ENCODE data around the gene PI4KA.
"Not testable (repeated sequence)": the region's sequence is repeated elsewhere in the genome, so short reads cannot be mapped to it uniquely, and the experiment has no call there.

The PI4KA gene

DNA sequence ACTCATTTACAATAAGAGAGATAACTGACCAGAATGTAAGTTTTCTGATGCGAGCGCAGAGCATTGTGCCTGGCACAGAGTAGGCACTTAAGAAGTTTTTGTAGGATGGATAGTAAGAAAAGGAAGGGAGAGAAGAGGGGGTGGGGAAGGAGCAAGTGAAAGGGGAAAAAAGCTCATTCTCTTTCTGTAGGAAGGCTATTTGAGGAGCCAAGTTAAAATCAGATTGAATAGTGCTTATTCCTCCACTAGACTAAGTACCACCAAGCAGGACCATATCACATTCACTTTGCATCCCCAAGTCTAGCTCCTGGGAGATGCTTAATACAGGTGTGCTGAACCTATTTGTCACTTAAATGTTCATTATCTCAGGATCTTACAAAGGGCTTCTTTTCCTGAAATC, 44.5 kb upstream of the PI4KA start:
- H3K27me3 ChIP-seq (ENCODE audit: insufficient read depth, low read depth, severe bottlenecking), result no peaks in the 10 kb centered on the region
- no peaks in the 10 kb centered on the region for H3K9me3 ChIP-seq (ENCODE audit: severe bottlenecking)
- no peak for DNase-seq
- no peak overlapping the region for H3K27ac ChIP-seq
- H3K4me3 ChIP-seq (ENCODE audit: low read depth, low read length), result no peak overlapping the region
- TF ChIP-seq, protein P1, sequence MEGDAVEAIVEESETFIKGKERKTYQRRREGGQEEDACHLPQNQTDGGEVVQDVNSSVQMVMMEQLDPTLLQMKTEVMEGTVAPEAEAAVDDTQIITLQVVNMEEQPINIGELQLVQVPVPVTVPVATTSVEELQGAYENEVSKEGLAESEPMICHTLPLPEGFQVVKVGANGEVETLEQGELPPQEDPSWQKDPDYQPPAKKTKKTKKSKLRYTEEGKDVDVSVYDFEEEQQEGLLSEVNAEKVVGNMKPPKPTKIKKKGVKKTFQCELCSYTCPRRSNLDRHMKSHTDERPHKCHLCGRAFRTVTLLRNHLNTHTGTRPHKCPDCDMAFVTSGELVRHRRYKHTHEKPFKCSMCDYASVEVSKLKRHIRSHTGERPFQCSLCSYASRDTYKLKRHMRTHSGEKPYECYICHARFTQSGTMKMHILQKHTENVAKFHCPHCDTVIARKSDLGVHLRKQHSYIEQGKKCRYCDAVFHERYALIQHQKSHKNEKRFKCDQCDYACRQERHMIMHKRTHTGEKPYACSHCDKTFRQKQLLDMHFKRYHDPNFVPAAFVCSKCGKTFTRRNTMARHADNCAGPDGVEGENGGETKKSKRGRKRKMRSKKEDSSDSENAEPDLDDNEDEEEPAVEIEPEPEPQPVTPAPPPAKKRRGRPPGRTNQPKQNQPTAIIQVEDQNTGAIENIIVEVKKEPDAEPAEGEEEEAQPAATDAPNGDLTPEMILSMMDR (IDR thresholded peaks at IDR 0.05; ENCODE audit: low read depth, low read length), result no peak
- H3K36me3 ChIP-seq, result no peaks in the 10 kb centered on the region

DNA sequence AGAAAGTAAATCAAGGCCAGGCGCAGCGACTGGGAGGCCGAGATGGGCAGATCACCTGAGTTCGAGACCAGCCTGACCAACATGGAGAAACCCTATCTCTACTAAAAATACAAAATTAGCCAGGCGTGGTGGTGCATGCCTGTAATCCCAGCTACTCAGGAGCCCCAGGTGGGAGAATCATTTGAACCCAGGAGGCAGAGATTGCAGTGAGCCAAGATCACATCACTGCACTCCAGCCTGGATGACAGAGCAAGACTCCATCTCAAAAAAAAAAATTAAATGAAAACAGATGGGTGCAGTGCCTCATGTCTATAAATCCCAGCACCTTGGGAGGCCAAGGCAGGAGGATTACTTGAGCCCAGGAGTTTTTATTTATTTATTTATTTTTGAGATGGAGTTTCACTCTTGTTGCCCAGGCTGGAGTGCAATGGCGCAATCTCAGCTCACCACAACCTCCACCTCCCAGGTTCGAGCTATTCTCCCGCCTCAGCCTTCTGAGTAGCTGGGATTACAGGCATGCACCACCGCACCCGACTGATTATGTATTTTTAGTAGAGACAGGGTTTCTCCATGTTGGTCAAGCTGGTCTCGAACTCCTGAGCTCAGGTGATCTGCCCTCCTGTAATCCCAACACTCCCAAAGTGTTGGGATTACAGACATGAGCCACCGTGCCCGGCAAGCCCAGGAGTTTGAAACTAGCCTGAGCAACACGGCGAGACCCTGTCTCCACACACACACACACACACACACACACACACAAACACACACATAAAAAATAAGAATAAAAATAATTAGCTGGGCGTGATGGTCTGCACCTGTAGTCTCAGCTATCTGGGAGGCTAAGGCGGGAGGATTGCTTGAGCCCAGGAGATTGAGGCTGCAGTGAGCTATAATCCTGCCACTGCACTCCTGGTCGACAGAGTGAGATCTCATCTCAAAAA, 42.8 kb upstream of the PI4KA start:
- not testable (repeated sequence) for H3K4me3 ChIP-seq (ENCODE audit: low read depth, low read length); H3K9me3 ChIP-seq (ENCODE audit: severe bottlenecking); H3K36me3 ChIP-seq; DNase-seq; H3K27me3 ChIP-seq (ENCODE audit: insufficient read depth, low read depth, severe bottlenecking); H3K27ac ChIP-seq

DNA sequence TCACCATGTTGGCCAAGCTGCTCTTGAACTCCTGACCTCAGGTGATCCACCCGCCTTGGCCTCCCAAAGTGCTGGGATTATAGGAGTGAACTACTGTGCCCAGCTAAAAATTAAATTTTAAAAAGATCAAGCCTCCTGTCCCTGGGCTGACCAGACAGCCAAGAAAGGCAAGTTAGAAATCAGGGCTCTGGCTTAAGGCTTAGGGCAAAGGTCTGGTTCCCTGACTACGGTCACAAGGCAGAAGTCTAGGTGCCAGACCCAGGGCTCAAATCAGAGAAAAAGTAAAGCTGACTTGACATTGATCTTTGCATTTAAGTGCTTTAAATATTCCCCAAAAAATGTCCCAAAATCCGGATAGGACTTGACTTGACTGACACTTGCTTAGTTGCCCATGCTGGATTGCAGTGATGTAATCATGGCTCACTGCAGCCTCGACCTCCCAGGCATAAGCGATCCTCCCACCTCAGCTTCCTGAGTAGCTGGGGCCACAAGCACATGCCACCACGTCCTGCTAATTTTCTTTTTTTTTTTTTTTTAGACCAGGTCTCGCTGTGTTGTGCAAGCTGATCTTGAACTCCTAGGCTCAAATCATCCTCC, 41.3 kb upstream of the PI4KA start:
- Histone ChIP-seq H3K9me3 (ENCODE audit: severe bottlenecking) (no peaks in the 10 kb centered on the region), H3K36me3 (no peaks in the 10 kb centered on the region), H3K4me3 (ENCODE audit: low read depth, low read length) (no peak overlapping the region), H3K27ac (no peak overlapping the region), H3K27me3 (ENCODE audit: insufficient read depth, low read depth, severe bottlenecking) (no peaks in the 10 kb centered on the region)
- TF ChIP-seq, protein P1 (IDR thresholded peaks at IDR 0.05; ENCODE audit: low read depth, low read length), result no peak
- DNase-seq, result no peak

DNA sequence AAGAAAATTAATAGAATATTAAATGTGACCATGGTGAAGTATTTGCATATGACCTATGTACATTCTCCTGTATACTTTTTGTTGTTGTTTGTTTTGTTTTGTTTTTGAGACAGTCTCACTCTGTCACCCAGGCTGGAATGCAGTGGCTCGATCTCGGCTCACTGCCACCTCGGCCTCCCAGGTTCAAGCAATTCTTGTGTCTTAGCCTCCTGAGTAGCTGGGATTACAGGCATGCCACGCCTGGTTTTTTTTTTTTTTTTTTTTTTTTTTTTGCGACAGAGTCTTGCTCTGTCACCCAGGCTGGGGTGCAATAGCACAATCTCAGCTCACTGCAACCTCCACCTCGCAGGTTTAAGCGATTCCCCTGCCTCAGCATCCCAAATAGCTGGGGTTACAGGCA, 39.1 kb upstream of the PI4KA start:
- H3K27me3 ChIP-seq (ENCODE audit: insufficient read depth, low read depth, severe bottlenecking); DNase-seq; H3K4me3 ChIP-seq (ENCODE audit: low read depth, low read length); H3K9me3 ChIP-seq (ENCODE audit: severe bottlenecking); H3K36me3 ChIP-seq; H3K27ac ChIP-seq: not testable (repeated sequence)

DNA sequence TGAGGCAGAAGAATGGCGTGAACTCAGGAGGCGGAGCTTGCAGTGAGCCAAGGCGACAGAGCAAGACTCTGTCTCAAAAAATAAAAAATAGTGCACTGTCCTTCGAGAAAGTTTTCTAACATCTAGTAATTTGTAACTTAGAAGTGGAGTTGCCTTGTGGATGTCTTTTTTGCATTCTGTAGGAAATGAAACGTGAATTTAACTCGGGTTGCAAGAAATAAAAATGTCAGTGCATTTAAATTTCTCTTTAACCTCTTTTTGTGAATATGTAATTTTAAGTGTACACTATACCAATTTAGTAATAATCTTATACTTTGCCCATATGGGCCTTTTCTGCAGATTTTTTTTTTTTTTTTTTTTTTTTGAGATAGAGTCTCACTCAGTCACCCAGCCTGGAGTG, 32.4 kb upstream of the PI4KA start:
- H3K4me3 ChIP-seq (ENCODE audit: low read depth, low read length), result no peak overlapping the region
- no peaks in the 10 kb centered on the region for H3K9me3 ChIP-seq (ENCODE audit: severe bottlenecking)
- peaks cover 26% of the 10 kb centered on the region for H3K36me3 ChIP-seq
- no peaks in the 10 kb centered on the region for H3K27me3 ChIP-seq (ENCODE audit: insufficient read depth, low read depth, severe bottlenecking)
- no peak overlapping the region for H3K27ac ChIP-seq
- DNase-seq, result no peak
- TF ChIP-seq, protein P1 (IDR thresholded peaks at IDR 0.05; ENCODE audit: low read depth, low read length), result no peak

DNA sequence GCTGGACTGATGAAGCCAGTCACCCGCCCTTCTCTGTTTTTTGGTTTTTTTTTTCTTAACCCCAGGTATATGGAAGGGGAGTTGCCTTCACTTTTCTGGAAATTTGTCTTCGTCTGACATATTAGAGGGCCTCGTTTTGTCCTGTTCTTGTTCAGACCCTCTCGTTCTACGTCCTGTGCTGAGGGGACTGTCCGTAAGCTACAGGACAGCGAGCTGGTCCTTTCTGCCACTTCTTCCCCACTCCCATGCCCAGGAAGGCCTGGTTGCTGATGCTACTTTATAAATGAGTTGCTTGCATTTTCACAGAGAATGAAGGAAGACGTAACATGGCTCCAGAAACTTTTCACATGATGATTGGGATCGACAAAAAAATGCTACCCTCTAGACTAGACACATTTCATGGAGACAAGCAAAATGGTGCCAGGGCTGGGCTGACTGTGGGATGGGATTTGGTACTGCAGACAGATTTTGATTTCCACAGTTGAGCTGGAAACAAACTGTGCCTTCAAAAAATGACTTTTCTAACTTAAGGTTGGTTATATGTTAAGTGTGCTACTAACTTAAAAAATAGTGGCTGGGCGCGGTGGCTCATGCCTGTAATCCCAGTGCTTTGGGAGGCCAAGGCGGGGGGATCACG, 31.4 kb upstream of the PI4KA start:
- Histone ChIP-seq H3K27ac (peak overlapping the region; percentile 29), H3K9me3 (ENCODE audit: severe bottlenecking) (no peaks in the 10 kb centered on the region), H3K36me3 (peaks cover 29% of the 10 kb centered on the region), H3K4me3 (ENCODE audit: low read depth, low read length) (no peak overlapping the region), H3K27me3 (ENCODE audit: insufficient read depth, low read depth, severe bottlenecking) (no peaks in the 10 kb centered on the region)
- TF ChIP-seq, protein P1 (IDR thresholded peaks at IDR 0.05; ENCODE audit: low read depth, low read length), result no peak
- DNase-seq, result no peak

Measured in WERI-Rb-1 (cell line).